ENCODE results near the gene CLEC11A. TPM values are rescaled to one million over a fixed set of nuclear protein-coding genes. Genes with fewer than 3 reads are reported as not detected.

CLEC11A gene
- polyA plus RNA-seq, 1 donor from 2014 or later = 18.4 TPM

GRCh38 chr19:50713556-50714236, 9.5 kb upstream of the CLEC11A start:
- Histone ChIP-seq H3K4me3 (ENCODE audit: low read length) (no peak overlapping the region), H3K9me3 (ENCODE audit: low read length) (no peaks in the 10 kb centered on the region), H2AFZ (ENCODE audit: low read depth, low read length) (no peak overlapping the region), H3K27ac (ENCODE audit: low read length) (no peak overlapping the region), H3F3A (ENCODE audit: insufficient read depth, low read length, poor library complexity, severe bottlenecking) (no peaks in the 10 kb centered on the region), H3K9me2 (ENCODE audit: insufficient read depth, low read length) (no peaks in the 10 kb centered on the region), H3K79me2 (replicated peaks; ENCODE audit: insufficient read depth, low read length) (no peaks in the 10 kb centered on the region), H3K4me2 (ENCODE audit: low read length) (no peak overlapping the region), H4K20me1 (ENCODE audit: insufficient read depth) (no peaks in the 10 kb centered on the region), H3K9ac (ENCODE audit: low read length) (no peak overlapping the region), H3K27me3 (ENCODE audit: insufficient read depth, low read depth, low read length) (no peaks in the 10 kb centered on the region), H3K36me3 (ENCODE audit: insufficient read depth, low read length) (no peaks in the 10 kb centered on the region)
- TF ChIP-seq EZH2 (IDR thresholded peaks at IDR 0.05; ENCODE audit: borderline replicate concordance, insufficient read depth, low read length, poor library complexity, severe bottlenecking) = no peak
- TF ChIP-seq CTCF (IDR thresholded peaks at IDR 0.05; ENCODE audit: poor library complexity, severe bottlenecking) = no peak
- no peak for TF ChIP-seq POLR2AphosphoS5 (IDR thresholded peaks at IDR 0.05)
- no peak for TF ChIP-seq REST (IDR thresholded peaks at IDR 0.05; ENCODE audit: borderline replicate concordance)
- TF ChIP-seq EP300 (conservative IDR thresholded peaks at IDR 0.05; ENCODE audit: poor library complexity, severe bottlenecking) = no peak
- TF ChIP-seq MXI1 (conservative IDR thresholded peaks at IDR 0.05; ENCODE audit: poor library complexity, severe bottlenecking) = no peak
- no peak for TF ChIP-seq SMC3 (conservative IDR thresholded peaks at IDR 0.05; ENCODE audit: poor library complexity)
- no peak for TF ChIP-seq TAF1 (IDR thresholded peaks at IDR 0.05; ENCODE audit: low read depth)
- TF ChIP-seq RAD21 (conservative IDR thresholded peaks at IDR 0.05) = no peak

GRCh38 chr19:50716178-50717025, 6.8 kb upstream of the CLEC11A start:
- Histone ChIP-seq H3K27ac (ENCODE audit: low read length) (no peak overlapping the region), H2AFZ (ENCODE audit: low read depth, low read length) (no peak overlapping the region), H3K9me3 (ENCODE audit: low read length) (no peaks in the 10 kb centered on the region), H3K4me2 (ENCODE audit: low read length) (no peak overlapping the region), H3F3A (ENCODE audit: insufficient read depth, low read length, poor library complexity, severe bottlenecking) (peaks cover 3% of the 10 kb centered on the region), H3K9ac (ENCODE audit: low read length) (no peak overlapping the region), H3K9me2 (ENCODE audit: insufficient read depth, low read length) (no peaks in the 10 kb centered on the region), H3K36me3 (ENCODE audit: insufficient read depth, low read length) (no peaks in the 10 kb centered on the region), H3K4me3 (ENCODE audit: low read length) (no peak overlapping the region), H4K20me1 (ENCODE audit: insufficient read depth) (no peaks in the 10 kb centered on the region), H3K79me2 (replicated peaks; ENCODE audit: insufficient read depth, low read length) (no peaks in the 10 kb centered on the region), H3K27me3 (ENCODE audit: insufficient read depth, low read depth, low read length) (no peaks in the 10 kb centered on the region)
- no peak for TF ChIP-seq EP300 (conservative IDR thresholded peaks at IDR 0.05; ENCODE audit: poor library complexity, severe bottlenecking)

Measured in neural cell (in vitro differentiated cells).